ENCODE data around the gene NTRK3.

Gene NTRK3

GRCh38 chr15:87887177-87887576, 369.4 kb downstream of the NTRK3 start:
- no CpG with 5 or more reads among the region's 1 CpG for WGBS, 2 experiments (ENCODE audit: insufficient coverage in 2 of 2)
- no peaks in the 10 kb centered on the region for H3K36me3 ChIP-seq (ENCODE audit: control insufficient read depth, insufficient read depth, low read length)
- no peaks in the 10 kb centered on the region for H3K4me1 ChIP-seq (ENCODE audit: control insufficient read depth, insufficient read depth, low read length, poor library complexity, severe bottlenecking)
- no peak overlapping the region for H3K27ac ChIP-seq (ENCODE audit: low read depth, low read length, severe bottlenecking)
- H3K9me3 ChIP-seq (ENCODE audit: control insufficient read depth, low read length) = no peaks in the 10 kb centered on the region
- H3K4me3 ChIP-seq (ENCODE audit: extremely low read depth, insufficient read depth, low read length, poor library complexity, severe bottlenecking) = no peak overlapping the region

DNA sequence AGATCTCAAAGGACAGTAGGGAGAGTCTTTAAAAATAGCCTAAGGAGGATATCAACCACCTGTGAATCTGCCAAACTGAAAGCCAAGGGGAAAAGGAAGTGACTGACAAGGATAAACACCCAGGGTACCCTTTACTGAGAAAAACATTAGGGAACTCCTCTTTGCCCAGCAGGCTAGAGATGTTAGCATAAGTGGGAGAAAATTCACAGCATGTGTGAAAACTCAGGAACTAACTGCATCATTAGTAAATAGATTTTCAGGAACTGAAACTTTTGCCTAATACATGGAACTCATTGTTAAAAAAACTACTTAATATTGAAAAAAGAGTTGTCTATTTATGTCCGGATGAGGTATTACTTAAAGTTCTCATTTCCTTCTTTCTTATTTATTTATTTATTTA, 375.5 kb downstream of the NTRK3 start:
- no peak overlapping the region for H3K4me3 ChIP-seq (ENCODE audit: extremely low read depth, insufficient read depth, low read length, poor library complexity, severe bottlenecking)
- H3K4me1 ChIP-seq (ENCODE audit: control insufficient read depth, insufficient read depth, low read length, poor library complexity, severe bottlenecking) = peaks cover 20% of the 10 kb centered on the region
- no peaks in the 10 kb centered on the region for H3K9me3 ChIP-seq (ENCODE audit: control insufficient read depth, low read length)
- no peak overlapping the region for H3K27ac ChIP-seq (ENCODE audit: low read depth, low read length, severe bottlenecking)
- no CpG with 5 or more reads among the region's 1 CpG for WGBS, 2 experiments (ENCODE audit: insufficient coverage in 2 of 2)
- no peaks in the 10 kb centered on the region for H3K36me3 ChIP-seq (ENCODE audit: control insufficient read depth, insufficient read depth, low read length)

DNA sequence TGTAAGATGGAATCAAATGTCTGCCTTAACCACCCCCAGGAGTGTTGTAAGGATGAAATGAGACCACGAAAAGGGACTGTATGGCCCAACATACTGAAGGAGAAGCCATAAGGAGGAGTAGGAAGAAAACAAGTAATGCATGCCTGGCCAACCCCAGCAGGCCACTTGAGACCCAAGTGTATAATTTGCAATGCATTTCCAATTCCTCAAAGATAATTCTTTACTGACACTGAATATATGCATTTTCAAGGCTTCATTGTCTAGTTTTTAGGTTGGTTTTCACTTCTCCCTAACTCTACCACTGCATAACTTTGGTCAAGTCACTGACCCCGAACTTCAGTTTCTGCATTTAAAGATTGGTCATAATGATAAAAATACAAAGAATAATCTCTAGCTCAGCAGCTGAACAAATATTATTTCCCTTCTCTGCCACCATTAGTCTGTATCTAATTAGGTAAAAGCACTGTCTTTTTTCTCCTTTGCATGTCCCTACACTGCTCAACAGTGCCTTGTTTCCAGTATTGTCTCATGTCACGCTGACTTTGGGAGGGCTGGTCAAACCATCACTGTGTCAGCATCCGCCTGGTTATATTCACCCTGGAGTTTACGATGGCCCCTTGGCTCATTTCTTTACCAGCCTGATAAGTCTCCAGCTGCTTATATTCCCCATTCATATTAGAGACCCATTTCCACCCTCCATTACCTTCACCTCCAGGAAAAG, 378.6 kb downstream of the NTRK3 start:
- WGBS, 2 experiments (ENCODE audit: insufficient coverage in 2 of 2) = 92 to 95% methylated on average over 4 of the region's 5 CpGs
- H3K4me1 ChIP-seq (ENCODE audit: control insufficient read depth, insufficient read depth, low read length, poor library complexity, severe bottlenecking) = peaks cover 33% of the 10 kb centered on the region
- no peaks in the 10 kb centered on the region for H3K36me3 ChIP-seq (ENCODE audit: control insufficient read depth, insufficient read depth, low read length)
- H3K4me3 ChIP-seq (ENCODE audit: extremely low read depth, insufficient read depth, low read length, poor library complexity, severe bottlenecking) = no peak overlapping the region
- H3K9me3 ChIP-seq (ENCODE audit: control insufficient read depth, low read length) = no peaks in the 10 kb centered on the region
- H3K27ac ChIP-seq (ENCODE audit: low read depth, low read length, severe bottlenecking) = peak overlapping the region; percentile 68

DNA sequence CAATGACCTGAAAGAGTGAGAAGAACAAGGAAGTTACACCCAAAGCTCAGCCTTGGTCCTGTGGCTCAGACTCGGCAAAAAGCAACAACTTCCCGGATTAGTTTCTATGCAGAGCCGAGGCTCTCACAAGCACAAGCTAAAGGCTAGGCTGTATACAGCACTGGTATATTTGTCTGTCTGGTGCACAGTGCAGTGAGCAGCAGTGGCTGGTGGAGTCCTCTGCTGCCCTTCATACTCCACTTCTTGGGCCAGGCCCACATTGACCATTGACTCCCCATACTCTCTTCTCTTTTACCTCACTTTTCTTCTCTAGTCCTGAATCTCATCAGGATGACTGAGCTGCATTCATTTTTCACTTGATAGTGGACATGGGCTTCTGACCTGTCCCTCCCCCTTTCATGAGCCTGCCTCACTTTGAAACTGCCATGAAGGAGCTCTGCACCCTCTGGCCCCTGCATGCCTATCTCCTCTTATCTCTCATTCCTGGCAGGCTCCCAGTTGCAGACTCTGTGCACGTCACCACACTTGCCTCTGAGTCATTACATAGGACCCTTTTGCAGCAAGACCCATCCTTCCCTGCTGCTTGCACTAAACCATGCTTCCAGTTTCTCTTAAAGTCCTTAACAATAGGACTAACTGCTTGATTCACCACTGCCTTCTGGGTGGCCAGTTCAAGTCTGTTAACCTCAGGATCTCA, 379.3 kb downstream of the NTRK3 start:
- Histone ChIP-seq H3K9me3 (ENCODE audit: control insufficient read depth, low read length) (no peaks in the 10 kb centered on the region), H3K27ac (ENCODE audit: low read depth, low read length, severe bottlenecking) (peak overlapping the region; percentile 70), H3K36me3 (ENCODE audit: control insufficient read depth, insufficient read depth, low read length) (no peaks in the 10 kb centered on the region), H3K4me1 (ENCODE audit: control insufficient read depth, insufficient read depth, low read length, poor library complexity, severe bottlenecking) (peaks cover 33% of the 10 kb centered on the region), H3K4me3 (ENCODE audit: extremely low read depth, insufficient read depth, low read length, poor library complexity, severe bottlenecking) (no peak overlapping the region)
- WGBS, 2 experiments (ENCODE audit: insufficient coverage in 2 of 2) = 72 to 78% methylated on average over 4 of the region's 4 CpGs

DNA sequence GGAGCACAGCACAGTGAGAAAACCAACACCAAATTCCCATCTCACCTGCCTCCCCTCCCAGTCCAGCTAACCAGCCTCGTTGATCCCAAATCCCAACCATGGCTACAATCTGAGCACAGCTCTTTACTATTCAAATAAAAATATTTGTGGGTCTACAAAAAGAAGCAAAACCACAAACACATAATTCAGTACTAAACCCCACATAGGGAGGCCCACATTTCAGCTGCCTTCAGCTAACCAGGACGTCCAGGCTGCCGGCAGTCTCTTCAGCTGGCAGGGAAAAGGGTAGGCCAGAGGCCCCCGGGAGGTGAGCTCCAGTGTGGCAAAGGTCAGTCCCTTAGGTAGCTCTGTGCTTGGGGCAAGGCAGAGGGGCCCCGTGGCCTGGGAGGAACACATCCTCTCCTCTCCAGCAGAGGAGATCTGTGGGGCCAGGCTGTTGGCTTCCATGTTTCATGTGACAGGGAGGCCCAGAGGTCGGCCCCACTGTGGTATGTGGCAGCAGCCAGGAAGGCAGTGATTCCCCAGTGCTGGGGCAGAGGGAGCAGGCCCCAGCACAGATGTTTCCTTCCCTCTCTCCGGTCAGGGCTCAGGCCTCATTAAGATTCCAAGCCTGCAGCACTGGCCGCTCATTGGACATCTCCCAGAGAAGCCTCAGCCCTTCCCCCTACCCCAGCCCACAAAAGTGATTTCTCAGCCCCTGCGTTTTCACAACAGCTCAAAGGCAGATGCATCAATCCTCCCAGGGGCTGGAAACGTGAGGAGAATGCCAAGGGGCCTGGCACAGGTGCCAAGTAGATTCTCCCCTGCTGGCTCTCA, 381.4 kb downstream of the NTRK3 start:
- no peaks in the 10 kb centered on the region for H3K36me3 ChIP-seq (ENCODE audit: control insufficient read depth, insufficient read depth, low read length)
- no peaks in the 10 kb centered on the region for H3K9me3 ChIP-seq (ENCODE audit: control insufficient read depth, low read length)
- WGBS, 2 experiments (ENCODE audit: insufficient coverage in 2 of 2) = 56 to 69% methylated on average over 6 to 9 of the region's 10 CpGs
- H3K27ac ChIP-seq (ENCODE audit: low read depth, low read length, severe bottlenecking) = peak overlapping the region; percentile 69
- peaks cover 29% of the 10 kb centered on the region for H3K4me1 ChIP-seq (ENCODE audit: control insufficient read depth, insufficient read depth, low read length, poor library complexity, severe bottlenecking)
- no peak overlapping the region for H3K4me3 ChIP-seq (ENCODE audit: extremely low read depth, insufficient read depth, low read length, poor library complexity, severe bottlenecking)

GRCh38 chr15:87873516-87873915, 383.0 kb downstream of the NTRK3 start:
- H3K4me3 ChIP-seq (ENCODE audit: extremely low read depth, insufficient read depth, low read length, poor library complexity, severe bottlenecking) = no peak overlapping the region
- H3K36me3 ChIP-seq (ENCODE audit: control insufficient read depth, insufficient read depth, low read length) = no peaks in the 10 kb centered on the region
- H3K4me1 ChIP-seq (ENCODE audit: control insufficient read depth, insufficient read depth, low read length, poor library complexity, severe bottlenecking) = peaks cover 28% of the 10 kb centered on the region
- H3K9me3 ChIP-seq (ENCODE audit: control insufficient read depth, low read length) = no peaks in the 10 kb centered on the region
- WGBS, 2 experiments (ENCODE audit: insufficient coverage in 2 of 2) = 89 to 91% methylated on average over 4 to 6 of the region's 8 CpGs
- no peak overlapping the region for H3K27ac ChIP-seq (ENCODE audit: low read depth, low read length, severe bottlenecking)

GRCh38 chr15:87871731-87872320, 384.7 kb downstream of the NTRK3 start:
- no peaks in the 10 kb centered on the region for H3K36me3 ChIP-seq (ENCODE audit: control insufficient read depth, insufficient read depth, low read length)
- H3K9me3 ChIP-seq (ENCODE audit: control insufficient read depth, low read length) = no peaks in the 10 kb centered on the region
- H3K4me3 ChIP-seq (ENCODE audit: extremely low read depth, insufficient read depth, low read length, poor library complexity, severe bottlenecking) = no peak overlapping the region
- H3K27ac ChIP-seq (ENCODE audit: low read depth, low read length, severe bottlenecking) = no peak overlapping the region
- WGBS, 2 experiments (ENCODE audit: insufficient coverage in 2 of 2) = 86% methylated on average over 1 of the region's 3 CpGs
- peaks cover 20% of the 10 kb centered on the region for H3K4me1 ChIP-seq (ENCODE audit: control insufficient read depth, insufficient read depth, low read length, poor library complexity, severe bottlenecking)

GRCh38 chr15:87871258-87871681, 385.3 kb downstream of the NTRK3 start:
- no peak overlapping the region for H3K4me3 ChIP-seq (ENCODE audit: extremely low read depth, insufficient read depth, low read length, poor library complexity, severe bottlenecking)
- no peaks in the 10 kb centered on the region for H3K36me3 ChIP-seq (ENCODE audit: control insufficient read depth, insufficient read depth, low read length)
- 89 to 100% methylated on average over 1 of the region's 2 CpGs for WGBS, 2 experiments (ENCODE audit: insufficient coverage in 2 of 2)
- peaks cover 16% of the 10 kb centered on the region for H3K4me1 ChIP-seq (ENCODE audit: control insufficient read depth, insufficient read depth, low read length, poor library complexity, severe bottlenecking)
- no peak overlapping the region for H3K27ac ChIP-seq (ENCODE audit: low read depth, low read length, severe bottlenecking)
- no peaks in the 10 kb centered on the region for H3K9me3 ChIP-seq (ENCODE audit: control insufficient read depth, low read length)

GRCh38 chr15:87866961-87867360, 389.6 kb downstream of the NTRK3 start:
- 0 to 9% methylated on average over 2 of the region's 3 CpGs for WGBS, 2 experiments (ENCODE audit: insufficient coverage in 2 of 2)
- H3K4me1 ChIP-seq (ENCODE audit: control insufficient read depth, insufficient read depth, low read length, poor library complexity, severe bottlenecking) = no peaks in the 10 kb centered on the region
- no peaks in the 10 kb centered on the region for H3K9me3 ChIP-seq (ENCODE audit: control insufficient read depth, low read length)
- H3K27ac ChIP-seq (ENCODE audit: low read depth, low read length, severe bottlenecking) = no peak overlapping the region
- H3K36me3 ChIP-seq (ENCODE audit: control insufficient read depth, insufficient read depth, low read length) = no peaks in the 10 kb centered on the region
- no peak overlapping the region for H3K4me3 ChIP-seq (ENCODE audit: extremely low read depth, insufficient read depth, low read length, poor library complexity, severe bottlenecking)

- WGBS, 2 experiments (ENCODE audit: insufficient coverage in 2 of 2) = 0 to 47% methylated on average over 1 to 3 of the region's 5 CpGs
- H3K4me1 ChIP-seq (ENCODE audit: control insufficient read depth, insufficient read depth, low read length, poor library complexity, severe bottlenecking) = no peaks in the 10 kb centered on the region
- H3K4me3 ChIP-seq (ENCODE audit: extremely low read depth, insufficient read depth, low read length, poor library complexity, severe bottlenecking) = no peak overlapping the region
- H3K9me3 ChIP-seq (ENCODE audit: control insufficient read depth, low read length) = no peaks in the 10 kb centered on the region
- H3K36me3 ChIP-seq (ENCODE audit: control insufficient read depth, insufficient read depth, low read length) = no peaks in the 10 kb centered on the region
- no peak overlapping the region for H3K27ac ChIP-seq (ENCODE audit: low read depth, low read length, severe bottlenecking)
Measured at GRCh38 chr15:87863152-87863551, 393.4 kb downstream of the NTRK3 start.

Data from mesodermal cell (in vitro differentiated cells).